HL-60 (cell line): ENCODE results near the gene USP48.

Experiments
- CTCF ChIP-seq: IDR thresholded peaks from one replicate; pipeline ENCODE4 v1.5.1; 2011; ENCODE audit warnings: low read length, control low read depth, inconsistent platforms; ENCODE audit not compliant: insufficient read depth
- GABPA ChIP-seq: IDR thresholded peaks from 2 replicates; pipeline ENCODE4 v1.6.1; 2012; ENCODE audit warnings: low read depth
- POLR2AphosphoS5 ChIP-seq: IDR thresholded peaks from 2 replicates; pipeline ENCODE4 v1.6.1; 2012; ENCODE audit warnings: low read depth

GRCh38 chr1:21825393-21825792 lies 42.4 kb upstream of the USP48 start:
- TF ChIP-seq GABPA (no peak), CTCF (no peak), POLR2AphosphoS5 (no peak)
